Esophagus squamous epithelium (tissue), 5 donors: Measurements from ENCODE around the gene GPBP1. TPM values are rescaled to one million over a fixed set of nuclear protein-coding genes. Genes with fewer than 3 reads are reported as not detected.

Experiments
- DNase-seq: peaks from one replicate; lab custom pipeline; 2025; lab: John Stamatoyannopoulos, UW
- H3K27ac ChIP-seq, 4 donors: fragments of 200-600 bp; sonication (generic); one replicate each; pipeline ENCODE4 v1.5.1; 2016 to 2019; ENCODE audit warnings: mild to moderate bottlenecking in 1 of 4
- H3K27me3 ChIP-seq, 4 donors: fragments of 200-600 bp; sonication (generic); 1 replicate in 3 of 4; 2 replicates in 1 of 4; pipeline versions ENCODE4 v1.5.1 to v1.6.0; 2017 to 2021; ENCODE audit warnings: antibody characterized with exemption in 1 of 4
- H3K36me3 ChIP-seq, 3 donors: fragments of 200-600 bp; sonication (generic); one replicate each; pipeline ENCODE4 v1.5.1; 2016 to 2019
- H3K4me1 ChIP-seq, 3 donors: fragments of 200-600 bp; sonication (generic); one replicate each; pipeline ENCODE4 v1.5.1; 2017 to 2019
- H3K4me3 ChIP-seq, 4 donors: fragments of 200-600 bp; sonication (generic); 1 replicate in 3 of 4; 2 replicates in 1 of 4; pipeline ENCODE4 v1.5.1; 2016 to 2019; ENCODE audit warnings: mild to moderate bottlenecking in 2 of 4, moderate library complexity in 1 of 4
- H3K9me3 ChIP-seq, 3 donors: fragments of 200-600 bp; sonication (generic); one replicate each; pipeline ENCODE4 v1.5.1; 2016 to 2019
- CTCF ChIP-seq, 6 experiments: fragments of 450-650 bp in 4 of 6; fragments of 200-600 bp in 2 of 6; sonication (generic) in 2 of 6; IDR thresholded peaks; one replicate each; pipeline ENCODE4 v1.5.1; 2016 to 2019; ENCODE audit warnings: antibody characterized with exemption in 6 of 6, mild to moderate bottlenecking in 4 of 6, moderate library complexity in 4 of 6
- POLR2A ChIP-seq, 4 donors: fragments of 450-650 bp; IDR thresholded peaks; one replicate each; pipeline ENCODE4 v1.6.1; 2017; ENCODE audit warnings: antibody characterized with exemption in 4 of 4, mild to moderate bottlenecking in 4 of 4, moderate library complexity in 3 of 4
- WGBS, 2 donors: methylation state at CpG; one replicate each; pipeline ENCODE4 v1.1.5; 2018; 5-methylcytosine and 5-hydroxymethylcytosine counted together
- intact Hi-C: fragments of 100-400 bp; cut with DNase I; formaldehyde crosslinking; loops from one replicate; pipeline ENCODE4 v1.15.0; 2022
- total RNA-seq, 4 donors: library from RNA; depleted of rRNA; stranded (reverse); fragments of >200 nt; gene quantifications; one replicate each; pipeline ENCODE4 v1.1.0, GENCODE V29; 2016
- donor health status: DM: yes; HTN: yes; CAD: no.

The GPBP1 gene
- total RNA-seq, 4 donors from 2014 or later = 27.4 to 64.3 (median 43.2) TPM

- H3K4me3 ChIP-seq = no peak overlapping the region
- no peaks in the 10 kb centered on the region for H3K27me3 ChIP-seq
- TF ChIP-seq POLR2A (IDR thresholded peaks at IDR 0.05) (no peak), CTCF (IDR thresholded peaks at IDR 0.05) (no peak)
- DNase-seq = no peak
- peaks cover 0 to 13% (median 0%) of the 10 kb centered on the region in 3 donors for H3K4me1 ChIP-seq
- peak overlapping the region in 1 of 4 donors; percentile 56 for H3K27ac ChIP-seq
- peaks cover 5 to 79% (median 9%) of the 10 kb centered on the region in 3 donors for H3K36me3 ChIP-seq
- 78 to 84% methylated on average over 6 of the region's 6 CpGs for WGBS, 2 donors
- intact Hi-C loops = no loop called here
- peaks cover 0 to 5% (median 0%) of the 10 kb centered on the region in 3 donors for H3K9me3 ChIP-seq
These were observed 58.6 kb downstream of the GPBP1 start for GRCh38 chr5:57232293-57233033.

- H3K27ac ChIP-seq = no peak overlapping the region
- no peaks in the 10 kb centered on the region for H3K4me1 ChIP-seq
- H3K27me3 ChIP-seq = no peaks in the 10 kb centered on the region
- 88% methylated on average over 6 of the region's 6 CpGs for WGBS, 2 donors
- H3K9me3 ChIP-seq = no peaks in the 10 kb centered on the region
- H3K36me3 ChIP-seq = peaks cover 6 to 89% (median 6%) of the 10 kb centered on the region in 3 donors
- H3K4me3 ChIP-seq = no peak overlapping the region
- no peak for DNase-seq
- intact Hi-C loops = no loop called here
- TF ChIP-seq POLR2A (IDR thresholded peaks at IDR 0.05) (no peak), CTCF (IDR thresholded peaks at IDR 0.05) (no peak)
These were observed 69.7 kb downstream of the GPBP1 start for GRCh38 chr5:57243286-57244137.

- no peaks in the 10 kb centered on the region for H3K4me1 ChIP-seq
- intact Hi-C loops = no loop called here
- peaks cover 6 to 89% (median 6%) of the 10 kb centered on the region in 3 donors for H3K36me3 ChIP-seq
- TF ChIP-seq POLR2A (IDR thresholded peaks at IDR 0.05) = no peak
- TF ChIP-seq CTCF (IDR thresholded peaks at IDR 0.05) = no peak
- DNase-seq = no peak
- no peak overlapping the region for H3K27ac ChIP-seq
- no peaks in the 10 kb centered on the region for H3K9me3 ChIP-seq
- no peak overlapping the region for H3K4me3 ChIP-seq
- no peaks in the 10 kb centered on the region for H3K27me3 ChIP-seq
These were observed 70.5 kb downstream of the GPBP1 start for GRCh38 chr5:57244331-57244730.

GRCh38 chr5:57246426-57246825, 72.6 kb downstream of the GPBP1 start:
- DNase-seq = no peak
- H3K4me3 ChIP-seq = no peak overlapping the region
- no peaks in the 10 kb centered on the region for H3K4me1 ChIP-seq
- TF ChIP-seq CTCF (IDR thresholded peaks at IDR 0.05) (no peak), POLR2A (IDR thresholded peaks at IDR 0.05) (no peak)
- H3K27me3 ChIP-seq = no peaks in the 10 kb centered on the region
- 80 to 100% methylated on average over 2 of the region's 2 CpGs for WGBS, 2 donors
- H3K9me3 ChIP-seq = no peaks in the 10 kb centered on the region
- no peak overlapping the region for H3K27ac ChIP-seq
- peaks cover 6 to 88% (median 10%) of the 10 kb centered on the region in 3 donors for H3K36me3 ChIP-seq
- intact Hi-C loops = no loop called here

GRCh38 chr5:57247765-57248164, 73.9 kb downstream of the GPBP1 start:
- Histone ChIP-seq H3K36me3 (peaks cover 6 to 92% (median 10%) of the 10 kb centered on the region in 3 donors), H3K9me3 (no peaks in the 10 kb centered on the region), H3K4me3 (no peak overlapping the region), H3K27me3 (no peaks in the 10 kb centered on the region), H3K27ac (no peak overlapping the region), H3K4me1 (no peaks in the 10 kb centered on the region)
- WGBS, 2 donors = 83 to 94% methylated on average over 2 of the region's 2 CpGs
- DNase-seq = no peak
- intact Hi-C loops = no loop called here
- TF ChIP-seq CTCF (IDR thresholded peaks at IDR 0.05) (no peak), POLR2A (IDR thresholded peaks at IDR 0.05) (no peak)
